GM12878 (cell line): ENCODE results near the gene F12. TPM values are rescaled to one million over a fixed set of nuclear protein-coding genes. Genes with fewer than 3 reads are reported as not detected.

Experiments
- ATAC-seq: fragments of 200-7000 bp; cut with Tn5 transposase; 3 replicates; pipeline ENCODE4 v1.9.1; 2020; ENCODE audit warnings: mild to moderate bottlenecking, moderate library complexity
- BruUV-seq: library from RNA; stranded (reverse); fragments of 400-500 nt; replicated peaks from 2 replicates; lab custom pipeline; 2021; lab: Mats Ljungman, UMichigan
- CTCF ChIA-PET: fragments of 300-600 bp; sonication (Branson Sonifier 250); formaldehyde crosslinking; extraction: SDS; loops from one replicate; lab custom pipeline; 2021; ENCODE audit warnings: inconsistent platforms; lab: Yijun Ruan, JAX
- POLR2A ChIA-PET: fragments of 350-600 bp; formaldehyde crosslinking; extraction: SDS; loops from one replicate; lab custom pipeline; 2021; ENCODE audit warnings: inconsistent platforms; lab: Charles Lee
- RAD21 ChIA-PET: fragments of 300-600 bp; sonication (Branson Sonifier 250); formaldehyde crosslinking; loops from one replicate; lab custom pipeline; 2023; ENCODE audit warnings: antibody characterized with exemption; ENCODE audit not compliant: unreplicated experiment; lab: Charles Lee
- SMC1A ChIA-PET: fragments of 300-600 bp; sonication (Branson Sonifier 250); formaldehyde crosslinking; loops from one replicate; lab custom pipeline; 2023; ENCODE audit not compliant: unreplicated experiment, uncharacterized antibody; lab: Charles Lee
- DNase-seq: peaks from one replicate; pipeline ENCODE4 v3.0.0-alpha.2; 2011; ENCODE audit warnings: low read depth, low spot score
- FAIRE-seq: peaks from 3 replicates; lab custom pipeline; 2011; peaks lifted over from hg19 to GRCh38; lab: Jason Lieb, UNC
- H2AFZ ChIP-seq: 2 replicates; pipeline ENCODE4 v1.6.0; 2011; ENCODE audit warnings: low read depth, low read length, control low read depth; ENCODE audit not compliant: control insufficient read depth
- H3K27ac ChIP-seq: 2 replicates; pipeline ENCODE4 v1.5.1; 2011; ENCODE audit warnings: control low read depth; ENCODE audit not compliant: control insufficient read depth, insufficient read depth
- H3K27me3 ChIP-seq, 2 experiments: replicated peaks in 1 of 2; 2 replicates each; pipeline versions ENCODE4 v1.6.0 to v1.6.1; 2011; ENCODE audit warnings: low read length in 1 of 2; ENCODE audit not compliant: control insufficient read depth in 2 of 2, insufficient read depth in 2 of 2
- H3K36me3 ChIP-seq, 2 experiments: 2 replicates each; pipeline ENCODE4 v1.5.1; 2011; ENCODE audit warnings: low read length in 1 of 2; ENCODE audit not compliant: control insufficient read depth in 2 of 2, insufficient read depth in 2 of 2
- H3K4me1 ChIP-seq: 2 replicates; pipeline ENCODE4 v1.6.1; 2011; ENCODE audit warnings: mild to moderate bottlenecking, low read length, moderate library complexity, mixed read lengths; ENCODE audit not compliant: control insufficient read depth, insufficient read depth
- H3K4me2 ChIP-seq: 2 replicates; pipeline ENCODE4 v1.6.0; 2011; ENCODE audit warnings: control low read depth; ENCODE audit not compliant: control insufficient read depth, insufficient read depth
- H3K4me3 ChIP-seq: fragments of 200-600 bp; sonication (generic); 2 replicates; pipeline ENCODE4 v1.5.1; 2016
- H3K79me2 ChIP-seq: 2 replicates; pipeline ENCODE4 v1.6.0; 2011; ENCODE audit warnings: low read length; ENCODE audit not compliant: control insufficient read depth, insufficient read depth
- H3K9ac ChIP-seq: 2 replicates; pipeline ENCODE4 v1.8.0; 2011; ENCODE audit warnings: low read length, control low read depth, mixed read lengths; ENCODE audit not compliant: control insufficient read depth, insufficient read depth
- H3K9me3 ChIP-seq: replicated peaks from 3 replicates; pipeline ENCODE4 v1.5.1; 2011; ENCODE audit warnings: mild to moderate bottlenecking, low read length; ENCODE audit not compliant: control insufficient read depth, insufficient read depth
- H4K20me1 ChIP-seq: 2 replicates; pipeline ENCODE4 v1.6.0; 2011; ENCODE audit not compliant: control insufficient read depth, insufficient read depth
- CBFB ChIP-seq: IDR thresholded peaks from 2 replicates; pipeline ENCODE4 v1.6.1; 2016; ENCODE audit warnings: antibody characterized with exemption, low read depth
- CREM ChIP-seq: IDR thresholded peaks from 2 replicates; pipeline ENCODE4 v1.6.1; 2014; ENCODE audit warnings: antibody characterized with exemption, low read depth
- CUX1 ChIP-seq: IDR thresholded peaks from 2 replicates; pipeline ENCODE4 v1.6.1; 2012; ENCODE audit warnings: improper control_type of control experiment, low read depth, low read length; ENCODE audit not compliant: insufficient replicate concordance
- HDGF ChIP-seq: fragments of 450-650 bp; IDR thresholded peaks from 2 replicates; pipeline ENCODE4 v1.6.1; 2016; ENCODE audit warnings: antibody characterized with exemption
- KDM1A ChIP-seq: fragments of 200-600 bp; sonication (generic); IDR thresholded peaks from 2 replicates; pipeline ENCODE4 v1.6.1; 2016; ENCODE audit warnings: borderline replicate concordance
- RAD21 ChIP-seq: IDR thresholded peaks from 2 replicates; pipeline ENCODE4 v1.6.1; 2011; ENCODE audit warnings: mild to moderate bottlenecking, low read depth, low read length, moderate library complexity; ENCODE audit not compliant: insufficient read depth
- RFX5 ChIP-seq: IDR thresholded peaks from 2 replicates; pipeline ENCODE4 v1.6.1; 2011; ENCODE audit warnings: low read depth, low read length, improper control_type of control experiment
- TAF1 ChIP-seq: IDR thresholded peaks from 2 replicates; pipeline ENCODE4 v1.6.1; 2011; ENCODE audit warnings: mild to moderate bottlenecking, low read depth, low read length, borderline replicate concordance
- USF1 ChIP-seq: IDR thresholded peaks from 2 replicates; pipeline ENCODE4 v1.6.1; 2011; ENCODE audit warnings: borderline replicate concordance, low read depth, mild to moderate bottlenecking, moderate library complexity, mixed read lengths, low read length; ENCODE audit not compliant: insufficient read depth; ENCODE audit errors: extremely low read length
- USF2 ChIP-seq: IDR thresholded peaks from 2 replicates; pipeline ENCODE4 v1.6.1; 2011; ENCODE audit warnings: low read depth, low read length, improper control_type of control experiment, borderline replicate concordance
- YY1 ChIP-seq: IDR thresholded peaks from 2 replicates; pipeline ENCODE4 v1.6.1; 2011; ENCODE audit warnings: low read depth, mild to moderate bottlenecking, low read length
- ZNF274 ChIP-seq: IDR thresholded peaks from one replicate; pipeline ENCODE4 v1.8.0; 2011; ENCODE audit not compliant: insufficient read length, insufficient read depth
- ZNF592 ChIP-seq: fragments of 450-650 bp; IDR thresholded peaks from 2 replicates; pipeline ENCODE4 v1.6.1; 2017; ENCODE audit warnings: mild to moderate bottlenecking, moderate library complexity
- WGBS: methylation state at CpG from one replicate; pipeline ENCODE4 v1.1.6; 2016; ENCODE audit warnings: low lambda C conversion rate; ENCODE audit not compliant: insufficient replicate concordance, insufficient coverage; ENCODE audit errors: missing lambda C conversion rate; 5-methylcytosine and 5-hydroxymethylcytosine counted together
- in situ Hi-C: fragments of 300-500 bp; cut with MboI; formaldehyde crosslinking; loops from 9 replicates; pipeline ENCODE4 v1.14.3; 2018; ENCODE audit warnings: mixed read lengths
- intact Hi-C: fragments of 100-400 bp; cut with micrococcal nuclease; formaldehyde crosslinking; loops from one replicate; pipeline ENCODE4 v1.14.2; 2022; ENCODE audit not compliant: unreplicated experiment
- polyA plus RNA-seq, 11 experiments: library from polyadenylated mRNA; depleted of rRNA in 4 of 11; unstranded in 6 of 11; stranded (reverse) in 5 of 11; fragments of >200 nt; fragmentation: Nextera tagmentation in 4 of 11; fragmentation: Illumina TruSeq in 1 of 11; extraction: Ambion mirVana in 4 of 11; extraction: Trizol in 1 of 11; gene quantifications; 1 replicate in 1 of 11; 2 replicates in 10 of 11; pipeline versions ENCODE4 v1.2.1 to v1.2.3, GENCODE V29; 2011 to 2016; ENCODE audit warnings: inconsistent platforms in 2 of 11, missing spikeins in 2 of 11, low read depth in 1 of 11
- total RNA-seq, 4 experiments: library from RNA; depleted of rRNA in 3 of 4; stranded (reverse); fragments of >200 nt in 3 of 4; fragmentation: Illumina TruSeq in 1 of 4; extraction: Trizol in 1 of 4; gene quantifications; 2 replicates each; pipeline versions ENCODE4 v1.2.1 to v1.2.3, GENCODE V29; 2013 to 2021

The F12 gene
- total and polyA plus RNA-seq, 10 of the 15 experiments (the other 5 are each of a cell fraction or from before 2014, with no cell fraction given): 0.25 to 11.3 (median 5.5) TPM

- CTCF ChIA-PET: interaction anchor here (0.9 to 7.2 kb wide), 8 partner anchors 8 to 152 kb away, joined by 3 to 46 read pairs (median 5); no protein-coding TSS in a partner anchor
- no peak for FAIRE-seq
- H3K4me1 ChIP-seq: peaks cover 41% of the 10 kb centered on the region
- H3K9me3 ChIP-seq: peaks cover 3% of the 10 kb centered on the region; the same call in 1 of the 3 replicates
- TF ChIP-seq YY1 (no peak), RFX5 (no peak), CBFB (no peak), ZNF592 (no peak), CUX1 (no peak), USF2 (no peak), HDGF (no peak), ZNF274 (no peak), KDM1A (no peak), TAF1 (no peak), CREM (no peak), USF1 (no peak), RAD21 (no peak)
- TF ChIP-seq, all 136 proteins: peak for 0
- no peaks in the 10 kb centered on the region for H3K27me3 ChIP-seq
- in situ Hi-C loops: no loop called here
- H3K27ac ChIP-seq: no peak overlapping the region
- H3K4me2 ChIP-seq: peak overlapping the region; percentile 99; the same call in 1 of the 2 replicates
- intact Hi-C loops: no loop called here
- no peaks in the 10 kb centered on the region; a peak in 1 of 4 replicates for H3K36me3 ChIP-seq
- DNase-seq (no peak), ATAC-seq (no peak)
- peak overlapping the region; percentile 89 for H2AFZ ChIP-seq
- RAD21 ChIA-PET: interaction anchor here (0.6 to 2.0 kb wide), 5 partner anchors 10 to 47 kb away, joined by 3 to 12 read pairs (median 4); no protein-coding TSS in a partner anchor
- H4K20me1 ChIP-seq: no peaks in the 10 kb centered on the region
- peaks cover 39% of the 10 kb centered on the region for H3K79me2 ChIP-seq
- SMC1A ChIA-PET: interaction anchor here (1.2 to 3.9 kb wide), 5 partner anchors 9 to 44 kb away, joined by 4 to 19 read pairs (median 5); no protein-coding TSS in a partner anchor
- H3K9ac ChIP-seq: no peak overlapping the region
- POLR2A ChIA-PET: interaction anchor here (0.6 to 2.3 kb wide), 6 partner anchors 8 to 450 kb away, joined by 3 to 13 read pairs (median 6); no protein-coding TSS in a partner anchor
- WGBS: 91% methylated on average over 3 of the region's 3 CpGs
- H3K4me3 ChIP-seq: no peak overlapping the region
- BruUV-seq: no TSS peak
Measured at GRCh38 chr5:177356746-177357145, 52.6 kb downstream of the F12 start.
